BE2C (cell line): Measurements from ENCODE around the gene CASP2.

Source experiments
- DNase-seq: peaks from one replicate; pipeline ENCODE4 v3.0.0-alpha.2; 2020
- H3K27me3 ChIP-seq: fragments of 250-450 bp; sonication (Bioruptor Pico); 2 replicates; pipeline ENCODE4 v1.5.1; 2020; ENCODE audit warnings: mild to moderate bottlenecking
- H3K36me3 ChIP-seq: fragments of 250-450 bp; sonication (Bioruptor Pico); 2 replicates; pipeline ENCODE4 v1.5.1; 2020; ENCODE audit warnings: mild to moderate bottlenecking
- H3K4me1 ChIP-seq: fragments of 250-450 bp; sonication (Bioruptor Pico); 2 replicates; pipeline ENCODE4 v1.5.1; 2020
- H3K4me3 ChIP-seq: 2 replicates; pipeline ENCODE4 v1.5.1; 2011; ENCODE audit warnings: low read depth, low read length
- H3K9me3 ChIP-seq: fragments of 250-450 bp; sonication (Bioruptor Pico); 2 replicates; pipeline ENCODE4 v1.5.1; 2020
- TF ChIP-seq, protein P1 (sequence below): IDR thresholded peaks from 2 replicates; pipeline ENCODE4 v1.5.1; 2012; ENCODE audit warnings: mild to moderate bottlenecking, low read depth, low read length

CASP2 gene

DNA sequence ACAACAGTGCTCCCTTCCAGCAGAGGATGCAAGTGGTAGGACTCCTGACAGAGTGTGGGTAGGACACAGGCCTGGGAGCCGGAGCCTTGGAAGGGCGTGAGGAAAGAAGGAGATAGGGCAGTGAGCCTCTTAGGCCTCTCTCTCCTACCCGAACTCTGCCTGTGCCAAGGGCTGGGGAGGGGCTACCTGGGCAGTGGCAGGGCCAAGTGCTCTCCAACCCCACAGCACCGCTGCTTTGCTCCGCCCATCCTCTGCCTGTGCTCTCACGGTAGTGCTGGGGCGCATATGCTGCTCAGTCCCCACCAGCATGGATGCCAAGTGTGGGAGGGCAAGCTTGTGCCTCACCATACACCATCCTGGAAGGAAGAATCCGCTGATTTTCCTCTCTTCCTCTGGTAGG lies 66.8 kb downstream of the CASP2 start:
- TF ChIP-seq, protein P1, sequence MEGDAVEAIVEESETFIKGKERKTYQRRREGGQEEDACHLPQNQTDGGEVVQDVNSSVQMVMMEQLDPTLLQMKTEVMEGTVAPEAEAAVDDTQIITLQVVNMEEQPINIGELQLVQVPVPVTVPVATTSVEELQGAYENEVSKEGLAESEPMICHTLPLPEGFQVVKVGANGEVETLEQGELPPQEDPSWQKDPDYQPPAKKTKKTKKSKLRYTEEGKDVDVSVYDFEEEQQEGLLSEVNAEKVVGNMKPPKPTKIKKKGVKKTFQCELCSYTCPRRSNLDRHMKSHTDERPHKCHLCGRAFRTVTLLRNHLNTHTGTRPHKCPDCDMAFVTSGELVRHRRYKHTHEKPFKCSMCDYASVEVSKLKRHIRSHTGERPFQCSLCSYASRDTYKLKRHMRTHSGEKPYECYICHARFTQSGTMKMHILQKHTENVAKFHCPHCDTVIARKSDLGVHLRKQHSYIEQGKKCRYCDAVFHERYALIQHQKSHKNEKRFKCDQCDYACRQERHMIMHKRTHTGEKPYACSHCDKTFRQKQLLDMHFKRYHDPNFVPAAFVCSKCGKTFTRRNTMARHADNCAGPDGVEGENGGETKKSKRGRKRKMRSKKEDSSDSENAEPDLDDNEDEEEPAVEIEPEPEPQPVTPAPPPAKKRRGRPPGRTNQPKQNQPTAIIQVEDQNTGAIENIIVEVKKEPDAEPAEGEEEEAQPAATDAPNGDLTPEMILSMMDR, result no peak
- no peaks in the 10 kb centered on the region for H3K36me3 ChIP-seq
- H3K4me1 ChIP-seq, result no peaks in the 10 kb centered on the region
- no peak overlapping the region for H3K4me3 ChIP-seq
- H3K9me3 ChIP-seq, result no peaks in the 10 kb centered on the region
- H3K27me3 ChIP-seq, result peaks cover 38% of the 10 kb centered on the region
- DNase-seq, result no peak

DNA sequence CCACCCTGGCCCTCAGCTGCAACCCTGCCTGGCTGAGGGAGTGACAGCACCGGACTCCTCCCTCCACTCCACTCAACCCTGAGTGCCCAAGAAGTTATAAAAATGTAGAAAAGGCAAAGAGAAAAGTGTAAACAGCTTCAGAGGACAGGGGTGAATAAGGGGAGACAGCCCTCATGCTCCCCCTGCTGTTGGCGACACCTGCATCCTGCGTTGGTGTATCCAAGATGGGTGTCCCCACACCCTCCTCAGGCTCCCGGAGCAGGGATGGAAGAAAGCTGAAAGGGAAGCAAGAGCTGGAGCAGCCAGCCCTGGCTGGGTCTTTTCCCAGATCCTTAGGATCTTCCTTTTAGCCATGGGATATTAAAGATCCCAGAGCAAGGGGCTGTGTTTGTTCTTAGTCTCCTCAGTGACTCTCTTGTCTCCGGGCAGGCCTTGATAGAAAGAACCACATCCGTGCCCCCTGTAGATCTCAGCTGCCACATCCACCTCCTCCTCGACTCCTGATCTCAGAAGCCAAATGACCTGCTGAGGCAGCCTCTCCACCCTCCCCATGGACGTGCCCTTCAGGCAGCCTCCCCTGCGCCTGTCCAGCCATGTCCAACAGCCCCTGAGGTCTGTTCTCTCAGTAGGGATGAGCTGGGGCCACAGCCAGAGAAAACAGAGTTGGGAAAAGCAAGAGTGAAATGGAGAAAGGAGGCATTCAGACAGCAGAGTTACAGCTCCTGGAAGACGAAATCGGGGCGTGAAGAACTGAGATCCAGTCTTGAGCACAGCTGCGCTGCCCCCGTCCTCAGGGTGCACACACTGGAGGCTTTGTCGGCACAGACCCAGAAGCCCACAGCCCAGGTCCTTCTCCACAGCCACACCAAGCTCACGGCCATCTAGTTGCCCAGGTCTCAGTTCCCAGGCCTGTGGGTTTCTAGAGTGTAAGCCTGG lies 67.6 kb downstream of the CASP2 start:
- no peak for DNase-seq
- TF ChIP-seq, protein P1, result no peak
- no peaks in the 10 kb centered on the region for H3K4me1 ChIP-seq
- H3K9me3 ChIP-seq, result no peaks in the 10 kb centered on the region
- H3K36me3 ChIP-seq, result no peaks in the 10 kb centered on the region
- H3K27me3 ChIP-seq, result peaks cover 40% of the 10 kb centered on the region
- no peak overlapping the region for H3K4me3 ChIP-seq

DNA sequence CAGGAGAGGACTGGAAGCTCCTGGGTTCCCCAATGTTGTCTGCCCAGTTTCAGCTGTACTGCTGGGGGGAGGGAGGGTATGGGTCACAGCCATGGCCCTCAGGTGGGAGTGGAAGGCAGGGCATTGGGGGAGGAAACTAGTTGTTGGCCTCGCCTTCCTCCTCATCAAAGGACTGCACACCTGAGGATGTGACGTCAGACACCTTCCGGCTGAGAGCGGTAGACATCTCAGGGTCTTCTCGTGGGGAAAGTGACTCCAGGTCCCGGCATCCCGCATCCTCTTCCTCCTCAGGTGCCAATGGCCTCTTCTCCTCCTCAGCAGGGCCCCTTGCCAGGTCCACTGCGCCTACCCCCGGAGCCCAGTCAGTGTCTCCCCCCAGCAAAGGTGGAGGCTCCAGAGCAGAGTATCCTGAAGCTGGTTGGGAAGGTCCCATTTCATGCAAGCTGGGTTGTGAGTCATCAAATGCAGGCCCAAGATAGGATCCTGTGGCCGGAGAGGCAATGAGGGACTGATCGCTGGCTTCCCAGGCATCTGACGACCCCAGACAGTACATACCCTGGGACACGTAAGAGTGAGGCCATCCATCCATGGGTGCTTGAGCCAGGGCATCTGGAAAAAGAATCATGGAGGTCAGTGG lies 68.4 kb downstream of the CASP2 start:
- TF ChIP-seq, protein P1, result no peak
- no peaks in the 10 kb centered on the region for H3K9me3 ChIP-seq
- H3K27me3 ChIP-seq, result peaks cover 46% of the 10 kb centered on the region
- no peaks in the 10 kb centered on the region for H3K36me3 ChIP-seq
- no peak for DNase-seq
- H3K4me3 ChIP-seq, result no peak overlapping the region
- no peaks in the 10 kb centered on the region for H3K4me1 ChIP-seq
